Stimulated activated CD8-positive, alpha-beta memory T cell treated with anti-CD3 and anti-CD28 coated beads, Interleukin-12 subunit alpha, Interleukin-12 subunit beta, amount 100 ng/mL, for 24 hours (primary cell): ENCODE measurements around the gene AMMECR1L.
"Not testable (repeated sequence)": the region's sequence is repeated elsewhere in the genome, so short reads cannot be mapped to it uniquely, and the experiment has no call there.

Experiments
- DNase-seq: peaks from one replicate; pipeline ENCODE4 v3.0.0-alpha.2; 2020; ENCODE audit errors: extremely low read depth

AMMECR1L gene

DNA sequence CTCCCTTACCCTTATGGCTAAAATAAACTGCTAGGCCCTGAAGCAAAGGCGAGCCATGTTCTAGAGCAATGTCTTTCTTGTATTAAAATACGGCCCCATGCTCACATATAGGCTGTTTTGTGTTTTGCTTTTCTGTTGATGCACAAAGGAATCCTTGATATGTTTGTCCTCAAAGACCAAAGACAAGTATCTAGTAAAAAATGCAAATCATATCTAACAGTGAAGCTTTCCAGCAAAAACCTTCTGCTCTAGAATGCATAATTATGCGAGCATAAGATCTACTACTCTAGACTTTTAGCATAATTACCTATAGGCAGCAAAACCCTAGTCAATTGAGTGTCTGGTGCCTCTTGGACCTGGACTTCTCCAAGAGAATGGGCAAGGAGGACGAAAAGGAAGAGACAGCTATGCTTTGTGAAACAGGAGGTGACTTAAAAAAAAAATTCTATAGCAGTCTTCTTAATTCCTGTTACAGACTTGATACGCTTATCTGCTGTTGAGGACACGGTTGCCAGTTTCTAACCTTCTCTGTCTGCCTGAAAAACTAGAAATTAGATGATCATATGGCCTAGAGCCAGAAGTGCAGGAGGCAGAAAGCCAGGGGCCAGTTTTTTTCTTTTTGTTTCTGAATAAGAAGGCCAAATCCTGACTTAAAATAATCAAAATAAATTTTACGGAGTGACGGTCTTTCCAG lies 1.5 kb upstream of the AMMECR1L start:
- no peak for DNase-seq

DNA sequence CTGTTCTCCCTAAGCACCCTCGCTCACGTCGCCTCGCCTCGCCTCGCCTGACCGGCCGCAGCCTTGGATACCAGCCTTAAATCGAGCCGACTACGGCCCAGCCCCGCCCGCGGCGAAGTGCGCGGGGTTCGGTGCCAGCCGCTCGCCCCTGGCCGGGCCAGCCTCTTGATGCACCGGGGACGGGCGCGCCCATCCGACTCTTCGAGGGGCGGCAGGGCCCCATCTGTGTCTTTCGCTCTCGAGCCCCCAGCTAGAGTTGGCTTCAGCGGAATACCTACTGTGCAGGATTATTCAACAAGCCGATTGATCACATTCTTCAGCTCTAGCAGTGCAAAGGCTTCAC lies 808 bp upstream of the AMMECR1L start:
- DNase-seq, result not testable (repeated sequence)

DNA sequence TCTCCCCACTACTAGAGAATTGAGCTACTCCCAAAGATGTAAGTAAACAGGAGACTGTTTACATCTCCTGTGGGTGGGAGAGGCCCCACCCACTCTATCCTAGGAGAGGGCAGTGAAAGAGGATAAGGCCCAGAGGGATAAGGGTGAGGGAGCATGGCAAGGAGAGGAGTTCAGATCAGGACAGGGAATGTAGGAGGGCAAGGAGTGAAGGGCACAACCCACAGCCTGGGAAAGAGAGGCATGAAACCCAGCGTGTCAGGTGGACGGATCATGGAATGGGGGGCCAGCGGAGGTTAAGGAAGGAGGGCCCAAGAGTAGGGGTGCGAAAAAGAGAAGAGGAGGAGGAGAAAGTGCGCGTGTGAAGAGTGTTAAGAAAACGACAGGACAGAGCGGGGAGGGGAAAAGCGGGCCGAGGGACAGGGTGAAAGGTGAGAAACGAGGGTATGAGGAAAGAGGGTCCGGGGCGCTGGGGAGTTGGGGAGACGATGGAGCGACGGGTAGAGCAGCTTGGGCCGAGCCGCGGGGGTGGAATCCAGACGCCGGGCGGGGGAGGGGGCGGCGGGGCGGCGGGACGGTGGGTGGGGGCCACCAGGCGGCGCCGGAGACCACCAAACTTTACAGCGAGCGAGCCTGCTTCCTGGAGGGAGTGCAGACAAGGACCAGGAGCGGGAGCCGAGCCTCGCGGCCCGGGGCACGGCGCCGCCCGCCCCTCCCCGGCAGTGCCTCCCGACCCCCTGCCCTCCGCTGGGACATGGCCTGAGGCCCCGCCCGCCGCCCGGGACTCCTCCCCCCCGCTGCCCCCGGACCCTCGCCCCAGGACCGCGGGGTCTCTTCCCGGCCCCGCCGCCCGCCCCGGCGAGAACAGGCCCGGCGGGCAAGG lies 655 bp downstream of the AMMECR1L start:
- DNase-seq, result not testable (repeated sequence)

DNA sequence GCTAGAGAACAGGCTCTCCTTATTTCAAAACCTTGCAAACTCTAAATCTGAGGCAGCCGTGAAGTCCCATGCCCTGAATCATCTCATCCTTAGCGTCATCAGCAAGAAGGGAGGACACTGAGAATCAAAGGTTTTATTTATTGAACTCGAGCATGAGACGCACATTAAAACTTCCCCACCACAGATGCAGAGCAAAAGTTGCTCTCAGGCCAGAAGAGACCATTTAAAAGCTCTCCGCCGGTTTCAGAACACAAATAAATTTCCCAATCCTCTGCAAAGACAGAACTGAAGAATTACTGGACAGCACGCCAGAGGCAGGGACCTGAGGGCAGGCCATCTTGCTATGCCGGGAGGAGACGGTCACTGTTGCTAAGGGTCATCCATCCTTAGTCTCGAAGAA lies 1.3 kb downstream of the AMMECR1L start:
- DNase-seq, result no peak

DNA sequence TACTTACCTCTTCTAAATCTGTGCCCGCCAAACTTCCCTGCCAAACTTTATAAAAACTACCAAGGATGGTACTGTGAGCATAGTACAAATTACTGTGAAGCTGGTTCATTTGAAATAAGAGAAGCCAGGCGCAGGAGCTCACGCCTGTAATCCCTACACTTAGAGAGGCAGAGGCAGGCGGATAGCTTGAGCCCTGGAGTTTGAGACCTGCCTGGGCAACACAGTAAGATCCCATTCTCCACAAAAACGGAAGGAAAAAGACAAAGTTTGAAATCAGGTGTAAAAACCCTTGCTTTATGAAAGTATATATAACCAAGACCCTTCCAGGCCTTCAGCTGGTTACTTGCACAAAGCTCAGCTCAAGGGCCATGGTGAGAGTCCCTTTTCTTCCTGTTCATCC lies 5.9 kb downstream of the AMMECR1L start:
- DNase-seq, result no peak

DNA sequence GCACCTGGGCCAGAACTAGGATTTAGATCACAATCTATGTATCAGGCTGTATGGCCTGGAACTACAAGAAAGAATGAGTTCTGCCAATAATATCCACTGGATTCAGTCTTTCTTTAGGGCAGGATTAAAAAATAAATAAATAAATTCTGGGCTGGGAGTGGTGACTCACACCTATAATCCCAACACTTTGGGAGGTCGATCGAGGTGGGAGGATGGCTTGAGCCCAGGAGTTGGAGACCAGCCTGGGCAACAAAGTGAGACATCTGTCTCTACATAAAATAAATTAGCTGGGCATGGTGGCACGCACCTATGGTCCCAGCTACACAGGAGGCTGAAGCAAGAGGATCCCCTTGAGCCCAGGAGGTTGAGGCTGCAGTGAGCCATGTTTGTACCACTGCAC lies 8.1 kb downstream of the AMMECR1L start:
- no peak for DNase-seq

DNA sequence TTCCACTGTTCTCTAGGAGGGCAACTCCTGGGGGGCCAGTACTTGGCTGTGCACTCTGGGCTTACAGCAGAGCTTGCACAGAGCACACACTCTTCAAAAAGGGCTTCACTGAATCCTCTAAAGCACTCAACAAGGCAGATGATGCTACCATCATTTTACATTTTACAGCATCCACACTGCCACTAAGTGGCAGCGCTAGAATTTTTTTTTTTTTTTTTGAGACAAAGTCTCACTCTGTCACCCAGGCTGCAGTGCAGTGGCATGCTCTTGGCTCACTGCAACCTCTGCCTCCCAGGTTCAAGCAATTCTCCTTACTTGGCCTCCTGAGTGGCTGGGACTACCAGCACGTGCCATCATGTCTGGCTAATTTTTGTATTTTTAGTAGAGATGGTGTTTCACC lies 8.6 kb downstream of the AMMECR1L start:
- DNase-seq, result no peak

DNA sequence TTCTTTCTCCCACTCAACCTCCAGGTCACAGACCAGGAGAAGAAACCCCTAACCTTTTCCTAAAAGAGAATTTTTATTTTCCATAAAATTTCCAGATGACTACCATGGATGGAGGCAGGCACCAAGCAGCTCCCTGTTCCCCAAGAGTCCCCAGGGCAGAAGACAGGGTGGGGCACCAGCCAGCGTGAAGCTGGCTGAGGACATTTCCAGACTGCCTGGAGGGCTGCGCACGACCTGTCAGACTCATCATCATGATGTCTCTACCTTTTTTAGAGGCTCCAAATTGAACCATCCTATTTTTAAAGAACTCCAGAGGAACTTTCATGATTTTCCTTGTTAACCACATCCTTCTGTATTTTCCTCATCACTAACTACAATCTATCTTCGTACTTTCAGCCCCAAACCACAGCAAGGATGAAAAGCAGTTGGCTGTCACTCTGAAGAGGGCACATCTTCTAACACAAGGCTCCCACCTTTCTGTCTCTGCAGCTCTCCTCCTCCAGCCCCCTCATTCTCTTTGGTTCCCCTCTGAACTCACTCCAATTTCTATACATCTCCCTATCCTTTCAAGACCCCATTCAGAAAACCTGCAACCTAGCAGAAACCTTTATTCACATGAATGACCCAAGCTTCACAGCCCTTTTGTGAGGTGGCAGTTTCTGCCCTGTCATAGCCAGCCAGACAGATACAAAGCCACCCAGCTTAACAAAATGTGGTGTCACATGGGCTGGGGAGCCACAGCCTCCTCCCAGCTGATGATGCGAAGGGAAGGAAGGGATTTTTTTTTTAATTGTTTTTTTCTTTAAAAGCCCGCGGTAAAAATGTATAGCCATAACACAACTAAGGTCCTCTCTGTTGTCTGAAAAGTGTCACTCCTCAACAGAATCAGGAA lies 11.1 kb downstream of the AMMECR1L start:
- DNase-seq, result no peak

DNA sequence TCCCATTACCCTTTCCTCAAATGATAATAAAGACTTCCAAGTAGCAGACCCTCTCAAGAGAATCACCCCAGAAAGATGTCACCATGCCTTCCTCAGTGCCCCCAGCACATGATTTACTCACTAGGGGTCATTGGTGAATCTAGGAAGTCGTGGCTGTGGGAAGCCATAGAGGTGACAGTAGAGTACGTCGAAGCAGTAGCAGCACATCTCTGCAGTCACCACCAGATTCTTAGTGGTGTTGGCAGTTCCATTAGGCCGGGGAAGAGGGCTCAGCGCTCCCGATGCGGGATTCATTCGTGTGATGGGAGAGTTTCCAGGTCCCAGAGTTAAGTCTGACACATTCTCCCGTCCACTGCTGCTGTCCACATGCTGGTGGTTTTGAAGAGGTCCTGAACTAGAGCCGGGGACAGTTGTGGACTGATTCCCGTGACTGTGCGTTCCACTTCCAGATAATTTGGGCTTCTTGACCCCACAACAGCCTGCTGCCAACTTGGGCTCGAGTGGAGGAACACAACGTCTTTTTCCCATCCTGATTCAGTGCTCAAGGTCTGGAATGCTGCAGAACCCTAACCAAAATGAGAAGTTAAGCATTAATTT lies 12.0 kb downstream of the AMMECR1L start:
- DNase-seq, result no peak

DNA sequence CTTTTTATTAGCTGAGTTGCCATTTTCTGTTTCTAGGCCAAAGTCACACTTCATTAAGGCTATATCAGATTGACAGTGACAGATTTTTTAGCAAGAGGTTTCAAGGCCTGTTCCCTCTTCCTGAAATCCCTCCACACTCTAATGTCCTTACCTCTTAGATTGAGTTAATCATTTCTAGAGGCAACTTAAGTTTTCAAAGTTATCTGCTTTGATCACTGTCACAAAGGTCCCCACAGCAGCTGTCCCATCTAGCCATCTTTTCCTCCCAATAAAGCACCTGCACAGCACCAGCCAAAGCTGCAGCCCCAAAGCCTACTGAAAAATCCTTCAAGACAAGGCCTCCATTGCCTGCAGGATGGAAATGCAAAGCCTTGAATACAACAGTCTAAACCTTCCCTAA lies 13.4 kb downstream of the AMMECR1L start:
- DNase-seq, result no peak

DNA sequence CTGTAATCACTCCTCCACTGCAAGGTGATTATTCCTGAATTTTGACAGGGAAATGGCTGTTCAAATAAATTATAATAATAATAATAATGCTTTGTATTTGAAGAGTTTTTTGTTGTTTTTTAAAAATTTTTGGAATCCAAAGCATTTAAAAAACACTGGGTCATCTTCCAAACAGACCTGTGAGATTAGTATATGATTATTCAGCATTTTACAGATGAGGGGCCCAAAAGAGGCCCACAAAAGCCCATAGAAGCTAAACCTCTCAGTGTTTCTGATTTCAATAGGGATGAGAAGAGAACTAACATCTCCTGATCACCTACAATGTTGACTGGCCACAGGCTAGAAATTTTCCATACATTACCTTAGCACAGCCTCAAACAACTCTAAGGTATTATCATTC lies 19.8 kb downstream of the AMMECR1L start:
- no peak for DNase-seq

DNA sequence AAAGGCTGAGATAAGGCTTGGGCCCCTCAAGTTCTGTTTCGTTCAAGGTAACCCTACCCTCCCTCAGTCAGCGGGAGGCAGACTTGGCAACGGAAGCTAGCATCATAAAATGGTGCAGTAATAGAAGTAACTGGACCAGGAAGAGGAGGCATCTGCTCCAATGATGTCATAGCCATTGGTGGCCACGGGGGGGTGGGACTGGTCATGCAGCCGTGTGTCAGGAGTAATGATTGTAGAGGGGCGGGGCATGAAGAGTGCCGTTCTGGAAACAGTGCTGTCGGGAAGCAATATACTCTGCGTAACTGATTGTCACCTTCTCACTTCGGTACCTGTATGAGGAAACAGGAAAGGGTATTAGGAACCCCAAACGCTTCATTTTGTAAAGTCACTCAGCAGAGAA lies 20.9 kb downstream of the AMMECR1L start:
- DNase-seq, result no peak

DNA sequence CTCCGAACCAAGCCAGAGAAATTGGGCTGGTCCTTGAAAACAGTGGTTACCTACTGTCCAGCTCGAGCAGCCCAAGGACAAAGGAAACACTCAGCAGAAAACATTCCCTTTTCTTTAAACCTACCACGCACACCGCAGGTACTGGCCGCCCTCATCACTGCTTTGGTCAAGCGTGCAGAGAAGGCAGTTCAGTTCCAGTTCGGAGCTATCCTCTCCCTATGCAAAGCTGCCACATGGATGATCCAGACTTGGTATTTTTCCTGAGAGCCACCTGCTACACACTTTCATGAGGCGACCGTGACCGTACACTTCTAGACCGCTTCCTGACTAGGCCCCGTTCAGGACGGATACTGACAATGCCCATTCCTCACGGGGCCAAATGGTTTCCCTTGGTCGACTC lies 23.5 kb downstream of the AMMECR1L start:
- no peak for DNase-seq

DNA sequence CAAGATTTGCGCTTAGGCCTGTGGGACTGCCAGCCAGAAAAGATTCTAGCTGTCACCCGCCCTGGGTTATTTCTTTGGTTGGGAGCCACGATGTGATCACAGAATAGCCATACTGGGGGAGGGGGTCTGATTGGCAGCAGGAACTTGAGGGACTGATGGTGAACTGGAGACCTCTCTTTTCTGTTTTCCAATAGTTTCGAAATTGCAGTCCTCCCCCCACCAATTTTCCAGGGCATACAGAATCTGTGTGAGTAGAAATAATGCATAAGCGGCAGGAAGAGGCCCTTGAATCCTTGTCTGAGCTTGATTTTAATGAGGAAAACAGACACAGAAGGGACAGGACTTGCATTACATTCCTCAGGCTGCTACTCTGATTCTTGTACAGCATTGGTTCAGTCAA lies 25.6 kb downstream of the AMMECR1L start:
- no peak for DNase-seq

DNA sequence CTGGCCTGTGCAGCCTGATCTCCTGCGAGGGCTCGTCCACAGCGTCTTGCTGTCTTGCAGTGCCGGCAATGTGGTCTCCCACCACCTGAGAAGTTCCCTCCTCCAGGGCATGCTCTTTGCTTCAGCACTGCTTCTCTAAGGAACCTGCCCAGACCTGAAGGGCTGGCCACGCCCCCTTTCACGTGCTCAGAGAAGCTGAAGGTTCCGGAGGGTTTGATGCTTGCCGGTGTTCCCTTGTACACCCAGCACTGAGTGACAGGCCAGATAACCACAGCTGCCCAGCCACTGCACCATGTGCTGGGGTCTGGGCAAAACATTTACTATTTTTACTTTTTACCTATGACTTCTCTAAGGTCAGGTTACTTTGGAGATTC lies 26.1 kb downstream of the AMMECR1L start:
- peak; percentile 17 for DNase-seq

DNA sequence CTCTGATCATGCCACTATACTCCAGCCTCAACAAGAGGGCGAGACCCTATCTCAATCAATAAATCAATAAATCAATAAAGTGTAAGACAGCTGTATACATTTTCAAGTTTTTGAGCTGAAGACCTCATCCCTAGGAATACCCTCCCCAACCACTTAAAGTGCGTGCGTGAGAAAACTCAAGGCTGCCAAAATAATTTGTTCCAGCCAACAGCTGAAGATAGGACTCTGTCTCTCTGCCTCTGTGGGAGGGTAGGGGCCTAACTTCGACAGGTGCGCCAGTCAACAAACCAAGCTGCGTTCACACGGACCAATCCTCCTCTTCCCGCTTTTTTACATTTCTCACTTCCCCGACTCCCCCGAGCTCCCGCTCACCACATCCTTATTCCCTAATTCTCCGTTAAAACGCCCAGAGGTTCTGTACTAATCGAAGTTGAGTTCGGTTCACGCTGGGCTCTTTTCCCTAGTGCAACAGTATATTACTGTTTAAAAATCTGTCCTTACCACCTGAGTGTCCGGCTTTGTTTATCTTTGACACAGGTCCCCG lies 28.4 kb downstream of the AMMECR1L start:
- no peak for DNase-seq

DNA sequence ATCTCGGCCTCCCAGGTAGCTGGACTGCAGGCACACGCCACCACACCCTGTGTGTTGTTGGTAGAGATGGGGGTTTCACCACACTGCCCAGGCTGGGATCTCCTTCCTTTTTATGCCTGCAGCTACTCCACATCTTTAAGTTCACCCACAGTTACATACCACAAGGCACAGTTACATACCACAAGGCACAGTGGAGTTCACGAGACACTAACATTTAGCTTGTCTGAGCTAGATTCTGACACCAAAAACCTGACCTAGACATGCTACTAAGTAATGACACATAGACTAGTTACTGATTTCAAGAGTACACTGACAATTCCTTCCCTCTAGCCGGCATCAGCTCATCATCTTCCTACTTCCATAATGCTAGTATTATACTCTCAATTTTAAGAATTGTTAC lies 32.1 kb downstream of the AMMECR1L start:
- no peak for DNase-seq

DNA sequence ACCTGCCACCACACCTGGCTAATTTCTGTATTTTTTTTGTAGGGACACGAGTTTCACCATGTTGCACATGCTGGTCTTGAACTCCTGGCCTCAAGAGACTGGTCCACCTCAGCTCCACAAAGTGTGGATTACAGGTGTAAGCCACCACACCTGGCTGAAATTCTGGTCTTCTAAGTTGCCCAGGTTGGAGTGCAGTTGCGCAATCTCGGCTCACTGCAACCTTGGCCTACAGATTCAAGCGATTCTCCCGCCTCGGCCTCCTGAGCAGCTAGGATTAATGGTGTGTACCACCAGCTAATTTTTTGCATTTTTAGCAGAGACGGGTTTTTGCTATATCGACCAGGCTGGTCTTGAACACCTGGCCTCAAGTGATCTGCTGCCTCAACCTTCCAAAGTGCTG lies 33.4 kb downstream of the AMMECR1L start:
- no peak for DNase-seq

DNA sequence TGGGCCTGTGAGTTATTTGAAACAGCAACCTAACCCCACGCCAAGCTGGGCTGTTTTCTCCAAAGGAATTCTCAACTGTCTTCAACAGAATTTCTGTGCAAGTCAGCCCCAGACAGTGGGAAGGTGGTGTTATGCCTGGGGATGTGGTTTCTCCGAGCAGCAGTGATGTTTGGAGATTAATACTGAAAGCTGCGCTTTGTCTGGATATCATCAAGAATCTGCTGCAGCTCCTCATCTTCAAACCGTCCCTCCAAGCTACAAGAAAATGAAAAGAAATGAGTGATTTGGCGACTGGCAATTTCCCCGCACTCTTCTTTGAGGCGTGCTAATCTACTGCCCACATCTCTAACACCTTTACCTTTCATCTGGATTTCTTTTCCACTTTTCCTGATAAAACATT lies 37.8 kb downstream of the AMMECR1L start:
- no peak for DNase-seq

DNA sequence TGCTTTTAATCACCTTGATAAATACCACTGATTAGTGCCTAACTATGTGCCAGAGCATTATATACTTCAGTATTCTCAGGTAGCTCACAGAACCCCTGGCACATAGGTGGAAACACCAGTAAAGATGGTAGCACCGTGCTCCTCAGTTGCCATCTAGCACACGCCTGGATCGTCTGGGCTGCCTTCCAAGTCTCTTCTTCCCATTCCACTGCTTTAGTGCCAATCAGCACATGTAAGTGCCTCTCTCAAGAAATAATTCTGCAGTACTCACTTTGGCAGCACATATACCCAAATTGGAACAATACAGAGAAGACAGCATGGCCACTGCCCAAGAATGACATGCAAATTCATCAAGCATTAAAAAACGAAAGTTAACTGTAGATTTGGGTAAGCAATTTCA lies 40.8 kb downstream of the AMMECR1L start:
- no peak for DNase-seq

DNA sequence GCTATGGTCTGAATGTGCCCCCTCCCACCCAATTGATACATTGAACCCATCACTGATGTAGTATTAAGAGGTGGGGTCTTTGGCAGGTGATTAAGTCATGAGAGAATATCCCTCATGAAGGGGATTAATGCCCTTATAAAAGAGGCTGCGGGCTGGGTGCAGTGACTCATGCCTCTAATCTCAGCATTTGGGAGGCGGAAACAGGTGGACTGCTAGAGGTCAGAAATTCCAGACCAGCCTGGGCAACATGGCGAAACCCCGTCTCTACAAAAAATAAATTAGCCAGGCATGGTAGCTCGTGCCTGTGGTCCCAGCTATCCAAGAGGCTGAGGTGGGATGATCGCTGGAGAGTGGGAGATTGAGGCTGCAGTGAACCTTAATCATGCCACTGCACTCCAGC lies 42.1 kb downstream of the AMMECR1L start:
- DNase-seq, result no peak
